Testis (tissue), 2 donors: Measurements from ENCODE around the gene ANXA2.

ENCODE experiments used
- CTCF ChIP-seq, 3 experiments: fragments of 450-650 bp in 2 of 3; fragments of 200-600 bp in 1 of 3; sonication (generic) in 1 of 3; IDR thresholded peaks; one replicate each; pipeline ENCODE4 v1.5.1; 2016 to 2019; ENCODE audit warnings: antibody characterized with exemption in 3 of 3, mild to moderate bottlenecking in 2 of 3, moderate library complexity in 1 of 3
- POLR2A ChIP-seq: fragments of 450-650 bp; IDR thresholded peaks from one replicate; pipeline ENCODE4 v1.6.1; 2017; ENCODE audit warnings: antibody characterized with exemption, mild to moderate bottlenecking, moderate library complexity

GRCh38 chr15:60395276-60396011 lies 2.3 kb downstream of the ANXA2 start:
- TF ChIP-seq CTCF (IDR thresholded peaks at IDR 0.05) (no peak), POLR2A (no peak)
